ENCODE results near the gene RHOH. TPM values are rescaled to one million over a fixed set of nuclear protein-coding genes. Genes with fewer than 3 reads are reported as not detected.

Gene RHOH
- total RNA-seq, 4 donors from 2014 or later: 1.8 to 5.8 (median 4.6) TPM

- DNase-seq (ENCODE audit: low spot score): no peak
- no peak for TF ChIP-seq CTCF (IDR thresholded peaks at IDR 0.05)
- ATAC-seq (ENCODE audit: low FRiP score): no peak
Measured at GRCh38 chr4:40212674-40213527, 16.1 kb downstream of the RHOH start.

- no peak for ATAC-seq (ENCODE audit: low FRiP score)
- no peak for TF ChIP-seq CTCF (IDR thresholded peaks at IDR 0.05)
- no peak for DNase-seq (ENCODE audit: low spot score)
Measured at GRCh38 chr4:40214038-40214437, 17.2 kb downstream of the RHOH start.

- no peak for TF ChIP-seq CTCF (IDR thresholded peaks at IDR 0.05)
- ATAC-seq (ENCODE audit: low FRiP score) (no peak), DNase-seq (ENCODE audit: low spot score) (no peak)
Measured at GRCh38 chr4:40214661-40215418, 18.0 kb downstream of the RHOH start.

GRCh38 chr4:40216622-40217366 lies 20.0 kb downstream of the RHOH start:
- TF ChIP-seq CTCF (IDR thresholded peaks at IDR 0.05): no peak
- ATAC-seq (ENCODE audit: low FRiP score) (no peak), DNase-seq (ENCODE audit: low spot score) (no peak)

GRCh38 chr4:40221744-40222143 lies 24.9 kb downstream of the RHOH start:
- ATAC-seq (ENCODE audit: low FRiP score): no peak
- TF ChIP-seq CTCF (IDR thresholded peaks at IDR 0.05): no peak
- no peak for DNase-seq (ENCODE audit: low spot score)

GRCh38 chr4:40223343-40223742 lies 26.5 kb downstream of the RHOH start:
- no peak for TF ChIP-seq CTCF (IDR thresholded peaks at IDR 0.05)

More at GRCh38 chr4:40223343-40223742, 26.5 kb downstream of the RHOH start:
- no peak for ATAC-seq (ENCODE audit: low FRiP score)
- DNase-seq (ENCODE audit: low spot score): no peak

Data from omental fat pad (tissue), 4 donors.